ENCODE measurements around the gene AFM. TPM values are rescaled to one million over a fixed set of nuclear protein-coding genes. Genes with fewer than 3 reads are reported as not detected.

AFM gene
- total and polyA plus RNA-seq, 2 of the 13 experiments (the other 11 are each of a cell fraction or from before 2014, with no cell fraction given), result 0.13 to 1.8 TPM

DNA sequence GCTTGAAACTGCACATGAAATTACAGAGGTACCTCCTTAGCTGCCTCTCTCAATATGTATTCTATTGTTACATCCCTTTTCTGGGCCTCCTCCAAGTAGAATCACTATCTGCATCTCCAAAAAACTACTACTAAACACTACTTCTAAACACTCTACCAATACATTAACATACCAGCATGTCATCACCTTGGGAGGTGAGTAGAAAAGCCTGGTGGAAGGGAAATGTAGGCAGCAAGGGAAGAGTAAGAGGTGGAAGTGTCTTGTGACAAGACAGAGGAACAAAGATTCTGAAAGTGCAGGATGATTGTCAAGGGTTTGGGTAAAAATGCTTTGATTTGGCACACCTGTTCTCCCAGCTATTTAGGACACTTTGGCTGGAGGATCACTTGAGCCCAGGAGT is 3.5 kb downstream of the AFM start (continued):
- TF ChIP-seq ZBTB39 (CRISPR knock-in tag; IDR thresholded peaks at IDR 0.05) (no peak), TP53 (CRISPR knock-in tag; conservative IDR thresholded peaks at IDR 0.05) (no peak), FOSL2 (CRISPR knock-in tag; IDR thresholded peaks at IDR 0.05) (no peak), SP4 (CRISPR knock-in tag; IDR thresholded peaks at IDR 0.05) (no peak), TAF1 (CRISPR knock-in tag; IDR thresholded peaks at IDR 0.05) (no peak), PRDM4 (CRISPR knock-in tag; IDR thresholded peaks at IDR 0.05; ENCODE audit: borderline replicate concordance) (no peak), ZNF749 (CRISPR knock-in tag; IDR thresholded peaks at IDR 0.05; ENCODE audit: borderline replicate concordance) (no peak), GLI4 (CRISPR knock-in tag; IDR thresholded peaks at IDR 0.05; ENCODE audit: borderline replicate concordance) (no peak)
- TF ChIP-seq, protein P1, sequence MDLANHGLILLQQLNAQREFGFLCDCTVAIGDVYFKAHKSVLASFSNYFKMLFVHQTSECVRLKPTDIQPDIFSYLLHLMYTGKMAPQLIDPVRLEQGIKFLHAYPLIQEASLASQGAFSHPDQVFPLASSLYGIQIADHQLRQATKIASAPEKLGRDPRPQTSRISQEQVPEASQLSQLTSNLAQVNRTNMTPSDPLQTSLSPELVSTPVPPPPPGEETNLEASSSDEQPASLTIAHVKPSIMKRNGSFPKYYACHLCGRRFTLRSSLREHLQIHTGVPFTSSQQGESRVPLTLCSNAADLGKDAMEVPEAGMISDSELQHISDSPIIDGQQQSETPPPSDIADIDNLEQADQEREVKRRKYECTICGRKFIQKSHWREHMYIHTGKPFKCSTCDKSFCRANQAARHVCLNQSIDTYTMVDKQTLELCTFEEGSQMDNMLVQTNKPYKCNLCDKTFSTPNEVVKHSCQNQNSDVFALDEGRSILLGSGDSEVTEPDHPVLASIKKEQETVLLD (CRISPR knock-in tag; IDR thresholded peaks at IDR 0.05; ENCODE audit: low read depth), result no peak
